Subcutaneous abdominal adipose tissue (tissue), 5 donors: Measurements from ENCODE around the gene GOLGA6B.
"Not testable (repeated sequence)": the region's sequence is repeated elsewhere in the genome, so short reads cannot be mapped to it uniquely, and the experiment has no call there.

ENCODE experiments used
- H3K27ac ChIP-seq: one replicate; pipeline ENCODE4 v1.7.0; 2013; ENCODE audit warnings: low read depth, mild to moderate bottlenecking, inconsistent platforms, low read length, moderate library complexity
- H3K27me3 ChIP-seq, 5 donors: one replicate each; pipeline ENCODE4 v1.7.0; 2013; ENCODE audit warnings: low read length in 5 of 5, inconsistent platforms in 1 of 5; ENCODE audit not compliant: control insufficient read depth in 5 of 5, insufficient read depth in 4 of 5
- H3K36me3 ChIP-seq, 5 donors: one replicate each; pipeline ENCODE4 v1.7.0; 2013; ENCODE audit warnings: low read length in 5 of 5; ENCODE audit not compliant: control insufficient read depth in 5 of 5, insufficient read depth in 5 of 5
- H3K4me1 ChIP-seq, 5 donors: one replicate each; pipeline ENCODE4 v1.7.0; 2013; ENCODE audit warnings: low read length in 5 of 5, mild to moderate bottlenecking in 3 of 5, moderate library complexity in 1 of 5; ENCODE audit not compliant: control insufficient read depth in 5 of 5, insufficient read depth in 5 of 5
- H3K4me3 ChIP-seq, 5 donors: one replicate each; pipeline ENCODE4 v1.7.0; 2013; ENCODE audit warnings: low read length in 5 of 5, low read depth in 1 of 5
- H3K9ac ChIP-seq, 5 donors: one replicate each; pipeline ENCODE4 v1.7.0; 2013; ENCODE audit warnings: low read length in 5 of 5, mild to moderate bottlenecking in 4 of 5, moderate library complexity in 3 of 5
- H3K9me3 ChIP-seq, 5 donors: one replicate each; pipeline ENCODE4 v1.7.0; 2013; ENCODE audit warnings: low read length in 5 of 5; ENCODE audit not compliant: control insufficient read depth in 5 of 5
- donor health status: healthy.
- donor health status: healthy.
- donor health status: healthy.
- donor health status: healthy.
- donor health status: healthy.

The GOLGA6B gene

GRCh38 chr15:72654397-72654796 lies at the start of gene GOLGA6B:
Gene GOLGA6B, plus strand, starts transcription at chr15:72654697. Its CDS starts 41 bp downstream, at chr15:72654738.
- not testable (repeated sequence) for H3K36me3 ChIP-seq, H3K27me3 ChIP-seq, H3K4me3 ChIP-seq, H3K4me1 ChIP-seq, H3K27ac ChIP-seq, H3K9ac ChIP-seq, H3K9me3 ChIP-seq

GRCh38 chr15:72604794-72605193 lies 49.7 kb upstream of the GOLGA6B start:
- H3K4me3 ChIP-seq, result no peak overlapping the region
- no peaks in the 10 kb centered on the region for H3K4me1 ChIP-seq
- no peaks in the 10 kb centered on the region for H3K9me3 ChIP-seq
- no peak overlapping the region for H3K9ac ChIP-seq
- H3K36me3 ChIP-seq, result peaks cover 0 to 9% (median under 1%) of the 10 kb centered on the region in 5 donors
- H3K27ac ChIP-seq, result no peak overlapping the region
- no peaks in the 10 kb centered on the region for H3K27me3 ChIP-seq

- not testable (repeated sequence) for H3K9ac ChIP-seq, H3K27ac ChIP-seq
These were observed 46.4 kb upstream of the GOLGA6B start for GRCh38 chr15:72608084-72608483.

DNA sequence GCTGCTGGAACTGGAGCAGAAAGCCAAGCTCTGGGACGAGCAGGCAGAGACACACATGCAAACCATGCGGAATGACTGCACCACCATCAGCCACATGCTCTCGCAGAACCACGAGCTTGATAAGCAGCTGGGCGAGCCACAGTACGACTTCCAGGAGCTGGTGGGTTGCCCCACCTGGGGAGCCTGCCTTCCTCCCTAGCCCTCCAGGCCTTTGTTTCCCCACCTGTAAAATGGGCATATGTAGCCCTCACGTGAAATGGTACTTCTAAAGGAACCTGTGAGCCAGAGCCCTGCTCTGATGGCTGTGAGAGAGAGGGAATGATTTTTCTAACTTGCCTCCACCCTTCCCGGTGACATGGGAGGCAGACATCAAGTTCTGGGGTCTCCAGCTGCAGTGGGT lies 44.6 kb upstream of the GOLGA6B start:
- no peaks in the 10 kb centered on the region for H3K4me1 ChIP-seq
- H3K9me3 ChIP-seq, result no peaks in the 10 kb centered on the region
- H3K9ac ChIP-seq, result no peak overlapping the region
- no peaks in the 10 kb centered on the region for H3K27me3 ChIP-seq
- H3K4me3 ChIP-seq, result no peak overlapping the region
- peaks cover 0 to 9% (median 3%) of the 10 kb centered on the region in 5 donors for H3K36me3 ChIP-seq
- H3K27ac ChIP-seq, result no peak overlapping the region

More at GRCh38 chr15:72608084-72608483, 46.4 kb upstream of the GOLGA6B start:
- not testable (repeated sequence) for H3K36me3 ChIP-seq, H3K4me1 ChIP-seq, H3K4me3 ChIP-seq, H3K9me3 ChIP-seq, H3K27me3 ChIP-seq

DNA sequence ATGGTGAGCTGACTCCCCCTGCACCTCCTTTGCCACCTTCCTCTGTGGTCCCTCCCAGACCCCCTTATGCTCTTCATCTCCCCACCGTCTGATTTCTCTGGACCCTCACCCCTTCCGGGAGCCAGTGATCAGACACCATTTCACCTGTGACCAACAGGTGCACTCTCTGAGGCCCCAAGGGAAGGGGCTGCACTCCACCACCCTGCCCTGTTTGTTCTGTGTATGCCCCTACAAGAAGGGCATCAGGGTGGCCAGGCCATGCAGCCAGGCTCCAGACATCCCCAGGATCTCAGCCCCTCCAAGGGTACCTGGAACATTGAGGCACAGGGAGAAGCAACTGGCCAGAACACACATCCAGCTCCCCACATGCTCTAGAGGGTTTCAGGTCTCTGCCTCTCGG lies 42.2 kb upstream of the GOLGA6B start:
- not testable (repeated sequence) for H3K9ac ChIP-seq, H3K4me1 ChIP-seq, H3K4me3 ChIP-seq, H3K27ac ChIP-seq, H3K27me3 ChIP-seq, H3K36me3 ChIP-seq, H3K9me3 ChIP-seq

DNA sequence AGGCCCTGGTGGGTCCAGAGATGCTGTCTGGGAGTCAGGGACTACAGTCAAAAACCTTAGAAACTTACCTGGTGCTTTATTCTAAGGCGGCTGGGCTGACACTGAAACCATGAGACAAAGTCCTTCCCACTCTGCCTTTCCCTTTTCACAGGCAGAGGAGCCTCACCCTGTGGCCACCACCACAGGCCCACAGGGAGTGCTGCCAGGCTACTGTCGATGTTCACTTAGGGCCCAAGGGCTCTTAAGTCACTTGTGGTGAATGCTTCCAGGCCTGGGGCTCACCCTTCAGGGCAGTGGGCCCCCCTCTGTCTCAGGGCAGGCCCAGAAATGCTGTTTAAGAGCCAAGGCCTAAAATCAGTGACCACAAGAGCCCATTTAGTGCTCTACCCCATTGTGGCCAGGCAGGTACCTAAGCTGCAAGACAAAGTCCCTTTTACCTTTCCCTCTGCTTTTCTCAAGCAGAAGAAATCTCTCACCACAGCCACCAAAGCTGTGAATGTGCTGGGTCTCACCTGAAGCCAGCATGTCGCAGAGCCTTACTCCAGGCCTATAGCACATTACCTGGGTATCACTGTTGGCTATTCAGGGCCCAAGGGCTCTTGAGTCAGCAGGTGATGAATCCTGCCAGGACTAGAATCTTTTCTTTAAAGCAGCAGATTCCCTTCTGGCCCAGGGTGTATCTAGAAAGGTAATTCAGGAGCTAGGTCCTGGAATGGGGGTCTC lies 39.5 kb upstream of the GOLGA6B start:
- no peak overlapping the region for H3K27ac ChIP-seq
- H3K4me1 ChIP-seq, result peaks cover 0 to 3% (median 0%) of the 10 kb centered on the region in 5 donors
- no peaks in the 10 kb centered on the region for H3K9me3 ChIP-seq
- peaks cover 0 to 3% (median 0%) of the 10 kb centered on the region in 5 donors for H3K36me3 ChIP-seq
- no peaks in the 10 kb centered on the region for H3K27me3 ChIP-seq
- H3K4me3 ChIP-seq, result no peak overlapping the region
- no peak overlapping the region for H3K9ac ChIP-seq

- not testable (repeated sequence) for H3K4me1 ChIP-seq, H3K27me3 ChIP-seq, H3K4me3 ChIP-seq, H3K9ac ChIP-seq, H3K9me3 ChIP-seq, H3K27ac ChIP-seq, H3K36me3 ChIP-seq
These were observed 38.8 kb upstream of the GOLGA6B start for GRCh38 chr15:72615533-72616233.

DNA sequence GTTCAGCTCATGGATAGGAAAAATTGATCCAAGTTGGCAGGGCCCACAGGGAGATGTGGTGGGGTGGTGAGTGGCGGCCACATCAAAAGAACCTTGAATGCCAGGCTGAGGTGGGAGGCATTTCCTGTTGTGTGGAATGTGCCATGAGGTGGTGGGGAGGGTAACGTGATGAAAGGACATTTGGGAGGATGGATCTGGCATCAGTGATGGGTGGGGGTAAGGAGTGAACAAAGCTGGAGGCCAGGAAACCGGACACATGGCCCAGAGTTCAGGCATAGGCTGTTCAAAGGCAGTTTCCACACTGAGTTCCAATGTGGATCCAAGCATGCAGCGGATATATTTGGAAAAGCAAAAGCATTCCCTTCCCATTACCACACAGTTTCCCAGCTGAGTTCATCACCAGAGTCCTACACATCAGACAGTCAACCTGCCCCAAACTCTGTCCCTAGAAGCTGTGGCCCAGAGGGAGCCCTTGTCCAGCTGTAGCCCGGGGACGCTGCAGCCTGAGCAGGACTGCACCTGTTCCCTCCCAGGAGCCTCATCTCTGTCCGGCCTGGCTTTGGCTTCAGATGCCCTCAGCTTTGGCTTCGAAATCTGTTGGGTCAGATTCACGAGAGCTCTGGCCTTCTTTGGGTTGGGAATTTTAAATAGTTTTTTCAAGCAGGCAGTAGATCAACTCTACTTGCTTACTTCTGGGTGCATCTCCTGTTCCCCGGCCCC lies 37.8 kb upstream of the GOLGA6B start:
- Histone ChIP-seq H3K4me3 (no peak overlapping the region), H3K27ac (no peak overlapping the region), H3K9me3 (no peaks in the 10 kb centered on the region), H3K36me3 (no peaks in the 10 kb centered on the region), H3K27me3 (no peaks in the 10 kb centered on the region), H3K4me1 (peaks cover 0 to 3% (median 0%) of the 10 kb centered on the region in 5 donors), H3K9ac (no peak overlapping the region)

DNA sequence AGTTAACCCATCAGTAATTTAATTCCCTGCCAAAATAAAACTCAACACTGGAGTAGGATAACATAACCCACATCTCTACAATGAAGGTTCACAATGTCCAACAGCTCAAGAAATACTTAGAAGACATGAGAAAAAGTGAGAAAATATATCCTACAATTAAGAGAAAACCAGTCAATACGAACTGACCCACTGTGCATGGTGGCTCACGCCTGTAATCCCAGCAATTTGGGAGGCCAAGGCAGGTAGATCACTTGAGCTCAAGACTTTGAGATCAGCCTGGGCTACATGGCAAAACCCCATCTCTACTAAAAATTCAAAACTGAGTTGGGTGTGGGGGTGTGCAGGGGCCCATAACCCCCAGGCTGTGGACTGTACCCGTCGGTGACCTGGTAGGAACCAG lies 30.6 kb upstream of the GOLGA6B start:
- H3K27me3 ChIP-seq, H3K27ac ChIP-seq, H3K4me1 ChIP-seq, H3K9ac ChIP-seq, H3K36me3 ChIP-seq, H3K9me3 ChIP-seq, H3K4me3 ChIP-seq: not testable (repeated sequence)

DNA sequence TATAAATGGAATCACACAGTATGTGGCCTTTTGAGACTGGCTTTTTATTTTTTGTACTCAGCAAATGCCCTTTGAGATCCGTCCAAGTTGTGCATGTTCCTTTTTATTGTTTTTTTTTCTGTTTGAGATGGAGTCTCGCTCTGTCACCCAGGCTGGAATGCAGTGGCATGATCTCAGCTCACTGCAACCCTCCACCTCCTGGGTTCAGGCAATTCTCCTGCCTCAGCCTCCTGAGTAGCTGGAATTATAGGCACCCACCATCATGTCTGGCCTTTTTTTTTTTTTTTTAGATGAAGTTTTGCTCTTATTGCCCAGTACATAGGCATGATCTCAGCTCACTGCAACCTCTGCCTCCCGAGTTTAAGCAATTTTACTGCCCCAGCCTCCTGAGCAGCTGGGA lies 28.3 kb upstream of the GOLGA6B start:
- not testable (repeated sequence) for H3K9me3 ChIP-seq, H3K27ac ChIP-seq, H3K4me1 ChIP-seq

More for the DNA sequence above, 28.3 kb upstream of the GOLGA6B start:
- not testable (repeated sequence) for H3K36me3 ChIP-seq, H3K4me3 ChIP-seq, H3K27me3 ChIP-seq, H3K9ac ChIP-seq
